H1 (cell line): ENCODE results near the gene GCLC. TPM values are rescaled to one million over a fixed set of nuclear protein-coding genes. Genes with fewer than 3 reads are reported as not detected.

Experiments
- CTCF ChIA-PET: fragments of 300-600 bp; sonication (Branson Sonifier 250); formaldehyde crosslinking; loops from one replicate; lab custom pipeline; 2021; ENCODE audit not compliant: partially characterized antibody; lab: Charles Lee
- POLR2A ChIA-PET: fragments of 300-600 bp; sonication (Branson Sonifier 250); formaldehyde crosslinking; loops from one replicate; lab custom pipeline; 2021; ENCODE audit warnings: inconsistent platforms; ENCODE audit not compliant: partially characterized antibody; lab: Charles Lee
- DNase-seq, 2 experiments: peaks; one replicate each; pipeline versions ENCODE4 v3.0.0 to v3.0.0-alpha.2; 2010 to 2022; ENCODE audit warnings: low spot score in 2 of 2, low read depth in 1 of 2, mixed read lengths in 1 of 2
- FAIRE-seq: peaks from 2 replicates; lab custom pipeline; 2011; peaks lifted over from hg19 to GRCh38; lab: Jason Lieb, UNC
- H2AFZ ChIP-seq: 2 replicates; pipeline ENCODE4 v1.8.1; 2012; ENCODE audit warnings: low read length, inconsistent platforms
- H2AK5ac ChIP-seq: 2 replicates; pipeline ENCODE4 v1.6.1; 2013; ENCODE audit warnings: low read depth, low read length
- H2BK120ac ChIP-seq: replicated peaks from 2 replicates; pipeline ENCODE3; 2013; ENCODE audit warnings: low read depth, low read length, inconsistent platforms
- H2BK12ac ChIP-seq: 2 replicates; pipeline ENCODE4 v1.6.1; 2013; ENCODE audit warnings: low read depth, low read length
- H2BK15ac ChIP-seq: 2 replicates; pipeline ENCODE4 v1.6.1; 2013; ENCODE audit warnings: low read length
- H2BK20ac ChIP-seq: 2 replicates; pipeline ENCODE4 v1.6.1; 2013; ENCODE audit warnings: low read length
- H2BK5ac ChIP-seq: 2 replicates; pipeline ENCODE4 v1.6.1; 2013; ENCODE audit warnings: low read depth, low read length
- H3K14ac ChIP-seq: 2 replicates; pipeline ENCODE4 v1.6.1; 2013; ENCODE audit warnings: inconsistent platforms; ENCODE audit not compliant: insufficient read length
- H3K18ac ChIP-seq: 2 replicates; pipeline ENCODE4 v1.6.1; 2013; ENCODE audit warnings: low read length; ENCODE audit errors: extremely low read depth
- H3K23ac ChIP-seq: 2 replicates; pipeline ENCODE4 v1.6.1; 2013; ENCODE audit warnings: inconsistent platforms; ENCODE audit not compliant: insufficient read length
- H3K23me2 ChIP-seq: 2 replicates; pipeline ENCODE4 v1.6.1; 2013; ENCODE audit warnings: low read depth, low read length
- H3K27ac ChIP-seq: 2 replicates; pipeline ENCODE4 v1.6.1; 2011; ENCODE audit warnings: low read depth, low read length, inconsistent platforms
- H3K27me3 ChIP-seq, 4 experiments: replicated peaks in 1 of 4; 1 replicate in 1 of 4; 2 replicates in 3 of 4; pipeline versions ENCODE4 v1.6.1 to v1.8.1; 2011 to 2013; ENCODE audit warnings: low read length in 3 of 4, mild to moderate bottlenecking in 3 of 4, inconsistent platforms in 2 of 4, mixed read lengths in 2 of 4, moderate library complexity in 1 of 4; ENCODE audit not compliant: control insufficient read depth in 3 of 4, insufficient read depth in 3 of 4; ENCODE audit errors: extremely low read depth in 1 of 4
- H3K36me3 ChIP-seq, 4 experiments: 2 replicates each; pipeline versions ENCODE4 v1.6.1 to v1.8.1; 2011 to 2013; ENCODE audit warnings: mild to moderate bottlenecking in 4 of 4, low read length in 3 of 4, moderate library complexity in 2 of 4, control low read depth in 1 of 4, inconsistent platforms in 1 of 4; ENCODE audit not compliant: insufficient read depth in 4 of 4, control insufficient read depth in 2 of 4
- H3K4ac ChIP-seq: replicated peaks from 2 replicates; pipeline ENCODE3; 2013; ENCODE audit warnings: low read length, low read depth, mixed read lengths, inconsistent platforms; ENCODE audit not compliant: insufficient read length
- H3K4me1 ChIP-seq, 4 experiments: replicated peaks in 1 of 4; 1 replicate in 1 of 4; 2 replicates in 3 of 4; pipeline versions ENCODE4 v1.6.1 to v1.8.1; 2011 to 2013; ENCODE audit warnings: low read length in 3 of 4, inconsistent platforms in 2 of 4, mixed read lengths in 1 of 4; ENCODE audit not compliant: insufficient read depth in 4 of 4, control insufficient read depth in 3 of 4
- H3K4me2 ChIP-seq, 2 experiments: 2 replicates each; pipeline versions ENCODE4 v1.6.1 to v1.8.1; 2011 to 2013; ENCODE audit warnings: low read depth in 2 of 2, low read length in 2 of 2, control low read depth in 1 of 2, inconsistent platforms in 1 of 2, mild to moderate bottlenecking in 1 of 2; ENCODE audit not compliant: insufficient read depth in 1 of 2
- H3K4me3 ChIP-seq, 4 experiments: fragments of 200-600, 300-600 bp in 1 of 4; sonication (generic), shearing (Covaris generic), sonication (Bioruptor Twin) in 1 of 4; 2 replicates each; pipeline versions ENCODE4 v1.5.1 to v1.8.1; 2011 to 2016; ENCODE audit warnings: low read length in 4 of 4, low read depth in 3 of 4, control low read depth in 2 of 4, inconsistent platforms in 2 of 4, mild to moderate bottlenecking in 2 of 4, mixed read lengths in 1 of 4, moderate library complexity in 1 of 4; ENCODE audit not compliant: insufficient read depth in 2 of 4; ENCODE audit errors: extremely low read depth in 1 of 4
- H3K56ac ChIP-seq: replicated peaks from 2 replicates; pipeline ENCODE3; 2013; ENCODE audit warnings: low read depth, mild to moderate bottlenecking, mixed read lengths, low read length, inconsistent platforms; ENCODE audit not compliant: insufficient read length
- H3K79me1 ChIP-seq: 2 replicates; pipeline ENCODE4 v1.6.1; 2013; ENCODE audit warnings: low read depth, low read length, control low read depth
- H3K79me2 ChIP-seq, 2 experiments: 2 replicates each; pipeline versions ENCODE4 v1.6.1 to v1.8.1; 2012 to 2013; ENCODE audit warnings: low read length in 2 of 2, mild to moderate bottlenecking in 2 of 2, inconsistent platforms in 1 of 2; ENCODE audit not compliant: insufficient read depth in 2 of 2, control insufficient read depth in 1 of 2
- H3K9ac ChIP-seq, 4 experiments: replicated peaks in 1 of 4; 1 replicate in 1 of 4; 2 replicates in 3 of 4; pipeline versions ENCODE4 v1.6.1 to v1.8.1; 2011 to 2013; ENCODE audit warnings: low read depth in 3 of 4, low read length in 3 of 4, control low read depth in 2 of 4, mild to moderate bottlenecking in 2 of 4, moderate library complexity in 2 of 4, inconsistent platforms in 1 of 4; ENCODE audit errors: extremely low read depth in 1 of 4
- H3K9me3 ChIP-seq, 2 experiments: 2 replicates each; pipeline versions ENCODE4 v1.6.1 to v1.8.1; 2012 to 2013; ENCODE audit warnings: mild to moderate bottlenecking in 2 of 2, moderate library complexity in 2 of 2, control low read depth in 1 of 2, inconsistent platforms in 1 of 2, low read depth in 1 of 2, low read length in 1 of 2, mixed read lengths in 1 of 2; ENCODE audit not compliant: insufficient read depth in 2 of 2
- H4K20me1 ChIP-seq, 2 experiments: replicated peaks in 1 of 2; 2 replicates each; pipeline versions ENCODE3 to v1.8.1; 2011 to 2013; ENCODE audit warnings: inconsistent platforms in 2 of 2, low read length in 2 of 2, mild to moderate bottlenecking in 1 of 2; ENCODE audit not compliant: insufficient read depth in 2 of 2, control insufficient read depth in 1 of 2
- H4K5ac ChIP-seq: 2 replicates; pipeline ENCODE4 v1.6.1; 2013; ENCODE audit warnings: low read length, low read depth, mixed read lengths, inconsistent platforms; ENCODE audit not compliant: insufficient read length
- H4K8ac ChIP-seq: 2 replicates; pipeline ENCODE4 v1.8.0; 2013; ENCODE audit warnings: mild to moderate bottlenecking, moderate library complexity, low read length, inconsistent platforms; ENCODE audit not compliant: insufficient read depth; ENCODE audit errors: extremely low read depth
- H4K91ac ChIP-seq: replicated peaks from 2 replicates; pipeline ENCODE3; 2013; ENCODE audit warnings: low read length, mixed read lengths, inconsistent platforms; ENCODE audit not compliant: insufficient read length
- ASH2L ChIP-seq: fragments of 200-600, 300-600 bp; sonication (generic); IDR thresholded peaks from one replicate; pipeline ENCODE4 v1.7.1; 2017; ENCODE audit warnings: low read length
- BCL11A ChIP-seq, 2 experiments: IDR thresholded peaks; one replicate each; pipeline ENCODE4 v1.6.1; 2011; ENCODE audit warnings: low read depth in 2 of 2, low read length in 2 of 2, mild to moderate bottlenecking in 2 of 2
- CREB1 ChIP-seq: IDR thresholded peaks from 2 replicates; pipeline ENCODE4 v1.6.1; 2012; ENCODE audit warnings: inconsistent platforms
- CTBP2 ChIP-seq: IDR thresholded peaks from 2 replicates; pipeline ENCODE4 v1.7.0; 2011; ENCODE audit warnings: borderline replicate concordance, mild to moderate bottlenecking, moderate library complexity, mixed read lengths, low read length; ENCODE audit not compliant: insufficient read depth, insufficient read length
- EGR1 ChIP-seq: IDR thresholded peaks from 2 replicates; pipeline ENCODE4 v1.6.1; 2011; ENCODE audit warnings: low read depth, low read length, borderline replicate concordance
- FOSL1 ChIP-seq: IDR thresholded peaks from 2 replicates; pipeline ENCODE4 v1.6.1; 2011; ENCODE audit warnings: mild to moderate bottlenecking, low read depth, low read length, moderate library complexity; ENCODE audit not compliant: insufficient read depth
- GTF2F1 ChIP-seq: IDR thresholded peaks from 2 replicates; pipeline ENCODE4 v1.6.1; 2012; ENCODE audit warnings: low read depth, low read length, improper control_type of control experiment, borderline replicate concordance
- JUND ChIP-seq: IDR thresholded peaks from 2 replicates; pipeline ENCODE4 v1.6.1; 2011; ENCODE audit warnings: mild to moderate bottlenecking, improper control_type of control experiment, low read length
- PHF8 ChIP-seq: fragments of 200-600 bp; sonication (generic); conservative IDR thresholded peaks from 2 replicates; pipeline ENCODE4 v1.7.1; 2012; ENCODE audit warnings: low read depth, mild to moderate bottlenecking, inconsistent platforms, low read length, moderate library complexity
- POU5F1 ChIP-seq: IDR thresholded peaks from 2 replicates; pipeline ENCODE4 v1.6.1; 2011; ENCODE audit warnings: low read depth, mild to moderate bottlenecking, low read length, moderate library complexity
- RAD21 ChIP-seq, 2 experiments: IDR thresholded peaks in 1 of 2; conservative IDR thresholded peaks in 1 of 2; 2 replicates each; pipeline ENCODE4 v1.6.1; 2011; ENCODE audit warnings: low read depth in 2 of 2, low read length in 2 of 2, improper control_type of control experiment in 1 of 2, inconsistent platforms in 1 of 2, mild to moderate bottlenecking in 1 of 2, moderate library complexity in 1 of 2
- RFX5 ChIP-seq: IDR thresholded peaks from 2 replicates; pipeline ENCODE4 v1.6.1; 2011; ENCODE audit warnings: low read depth, low read length, improper control_type of control experiment, borderline replicate concordance
- SIX5 ChIP-seq: IDR thresholded peaks from 2 replicates; pipeline ENCODE4 v1.6.1; 2011; ENCODE audit warnings: mild to moderate bottlenecking, low read depth, low read length
- SRF ChIP-seq: IDR thresholded peaks from 2 replicates; pipeline ENCODE4 v1.6.1; 2011; ENCODE audit warnings: mild to moderate bottlenecking, low read depth, low read length, moderate library complexity
- WGBS, 2 experiments: shearing (Covaris generic) in 1 of 2; methylation state at CpG; one replicate each; pipeline versions ENCODE4 v1.1.6 to v1.1.7; 2013 to 2015; ENCODE audit warnings: low lambda C conversion rate in 2 of 2, mixed read lengths in 2 of 2, inconsistent platforms in 1 of 2, low coverage in 1 of 2, missing lambda C conversion rate in 1 of 2; ENCODE audit not compliant: insufficient replicate concordance in 2 of 2, insufficient coverage in 1 of 2, insufficient read length in 1 of 2; ENCODE audit errors: extremely low coverage in 1 of 2, missing lambda C conversion rate in 1 of 2; 5-methylcytosine and 5-hydroxymethylcytosine counted together
- polyA plus RNA-seq, 7 experiments: library from polyadenylated mRNA; depleted of rRNA in 3 of 7; stranded (reverse) in 5 of 7; unstranded in 2 of 7; fragments of >200 nt in 5 of 7; fragments of 200-250 nt in 2 of 7; gene quantifications; 1 replicate in 5 of 7; 2 replicates in 1 of 7; 4 replicates in 1 of 7; pipeline versions ENCODE4 v1.2.1 to v1.2.3, GENCODE V29; 2011 to 2013; ENCODE audit warnings: missing spikeins in 2 of 7, mixed read lengths in 2 of 7
- total RNA-seq: library from RNA; stranded (reverse); fragmentation: NEBNext Ultra II Directional; extraction: Animal tissue kit (Norgen Biotek cat#: 25700); gene quantifications from 2 replicates; pipeline ENCODE4 v1.2.1, GENCODE V29; 2021

GCLC gene
- total and polyA plus RNA-seq, 2 of the 8 experiments (the other 6 are each of a cell fraction or from before 2014, with no cell fraction given): 15.8 to 54.0 TPM

- no peak overlapping the region for H3K27ac ChIP-seq
- H2BK5ac ChIP-seq: no peak overlapping the region
- H2AK5ac ChIP-seq: no peak overlapping the region
- no peak overlapping the region for H4K5ac ChIP-seq
- no peak overlapping the region for H2BK12ac ChIP-seq
- H4K91ac ChIP-seq: no peak overlapping the region
- peaks cover 0 to 3% of the 10 kb centered on the region in 2 experiments for H4K20me1 ChIP-seq
- H2AFZ ChIP-seq: no peak overlapping the region
- no peak overlapping the region for H3K4me3 ChIP-seq
- POLR2A ChIA-PET: interaction anchor here (0.5 kb wide), 1 partner anchor 318 kb away, joined by 3 read pairs; no protein-coding TSS in a partner anchor
- no peaks in the 10 kb centered on the region for H3K79me2 ChIP-seq
- DNase-seq (no peak), FAIRE-seq (no peak)
- H3K18ac ChIP-seq: no peak overlapping the region
- no peak overlapping the region for H2BK120ac ChIP-seq
- no peak overlapping the region for H3K56ac ChIP-seq
- H3K4ac ChIP-seq: no peak overlapping the region
- H3K9me3 ChIP-seq: no peaks in the 10 kb centered on the region
- H3K4me1 ChIP-seq: no peaks in the 10 kb centered on the region
- H3K27me3 ChIP-seq: no peaks in the 10 kb centered on the region
- H2BK15ac ChIP-seq: no peak overlapping the region
- no peak overlapping the region for H2BK20ac ChIP-seq
- no peak overlapping the region for H4K8ac ChIP-seq
- CTCF ChIA-PET: interaction anchor here (1.0 to 2.3 kb wide), 4 partner anchors 13 to 213 kb away, joined by 3 to 10 read pairs (median 6); no protein-coding TSS in a partner anchor
- H3K79me1 ChIP-seq: no peaks in the 10 kb centered on the region
- no peak overlapping the region for H3K9ac ChIP-seq
- no peaks in the 10 kb centered on the region for H3K23me2 ChIP-seq
- WGBS, 2 experiments: 95% methylated on average over 5 of the region's 5 CpGs; no CpG with 5 or more reads in 1 of the 2 experiments
- no peak overlapping the region for H3K14ac ChIP-seq
- no peak overlapping the region for H3K4me2 ChIP-seq
- peaks cover 14 to 61% (median 30%) of the 10 kb centered on the region in 4 experiments for H3K36me3 ChIP-seq
- no peak overlapping the region for H3K23ac ChIP-seq
- TF ChIP-seq SRF (no peak), ASH2L (no peak), RAD21 (IDR thresholded peaks at IDR 0.05 in 1 of 2, conservative IDR thresholded peaks at IDR 0.05 in 1 of 2; ENCODE audit: low read depth in 2 of 2, low read length in 2 of 2) (no peak), JUND (no peak), POU5F1 (no peak), BCL11A (IDR thresholded peaks at IDR 0.05; ENCODE audit: low read depth in 2 of 2, low read length in 2 of 2) (no peak), SIX5 (no peak), PHF8 (no peak), CTBP2 (no peak), FOSL1 (no peak), EGR1 (no peak), CREB1 (no peak), RFX5 (no peak), GTF2F1 (no peak)
These were observed 38.0 kb downstream of the GCLC start for GRCh38 chr6:53506872-53507271.
